Renal cortical epithelial cell (primary cell): Measurements from ENCODE around the gene CDK5RAP2. TPM values are rescaled to one million over a fixed set of nuclear protein-coding genes. Genes with fewer than 3 reads are reported as not detected.
A peak's percentile ranks its signal among the peaks of the same experiment; 100 is the strongest.

Experiments used
- DNase-seq: peaks from one replicate; pipeline ENCODE4 v3.0.0-alpha.2; 2011; ENCODE audit warnings: low read depth
- total RNA-seq: library from RNA; depleted of rRNA; stranded (reverse); fragments of >200 nt; gene quantifications from 2 replicates; pipeline ENCODE4 v1.2.3, GENCODE V29; 2014

Gene CDK5RAP2
- total RNA-seq, 1 donor from 2014 or later = 47.7 TPM

- peak; percentile 9 for DNase-seq
These were observed 141.0 kb downstream of the CDK5RAP2 start for GRCh38 chr9:120438836-120439546.

GRCh38 chr9:120438111-120438510 lies 141.9 kb downstream of the CDK5RAP2 start:
- peak; percentile 73 for DNase-seq

- DNase-seq = no peak
These were observed 142.9 kb downstream of the CDK5RAP2 start for GRCh38 chr9:120436983-120437475.

- DNase-seq = no peak
These were observed 143.5 kb downstream of the CDK5RAP2 start for GRCh38 chr9:120436446-120436845.

DNA sequence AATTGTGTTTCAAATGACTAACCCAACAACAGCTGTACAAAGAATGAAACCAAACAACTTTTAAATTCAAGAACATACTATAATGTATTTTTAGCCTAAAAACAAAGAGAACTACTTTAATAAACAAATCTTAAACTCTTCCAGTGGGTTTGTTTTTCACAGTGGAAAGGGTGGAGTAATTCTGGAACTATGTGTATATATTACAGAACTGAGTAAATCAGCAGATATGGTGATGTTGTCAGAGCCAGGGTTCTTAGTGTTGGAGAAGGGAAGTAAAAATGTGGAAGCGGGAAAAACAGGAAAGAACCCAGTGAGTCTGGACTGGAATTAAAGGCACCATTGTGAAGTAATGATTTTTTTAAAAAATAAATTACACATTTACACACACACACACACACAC lies 144.9 kb downstream of the CDK5RAP2 start:
- no peak for DNase-seq

DNA sequence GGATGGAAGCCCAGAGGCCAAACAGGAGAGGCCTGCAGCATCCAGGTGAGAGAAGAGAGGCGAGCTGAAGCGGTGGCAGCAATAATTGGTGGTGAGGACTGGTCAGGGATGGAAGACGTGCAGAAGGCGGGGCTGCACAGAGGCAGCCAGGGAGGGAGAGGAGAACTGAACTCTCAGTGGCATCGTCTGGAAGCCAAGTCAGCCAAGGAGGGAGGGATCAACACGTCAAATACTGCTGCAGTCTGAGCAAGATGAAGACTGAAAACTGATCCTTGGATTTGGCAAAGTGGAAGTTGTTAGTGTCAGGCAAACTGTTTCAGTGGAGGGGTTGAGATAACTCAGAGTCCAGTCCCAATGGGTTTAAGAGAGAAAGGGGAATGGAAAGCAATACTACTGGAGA lies 145.4 kb downstream of the CDK5RAP2 start:
- DNase-seq = no peak

- no peak for DNase-seq
These were observed 146.3 kb downstream of the CDK5RAP2 start for GRCh38 chr9:120433701-120434100.

DNA sequence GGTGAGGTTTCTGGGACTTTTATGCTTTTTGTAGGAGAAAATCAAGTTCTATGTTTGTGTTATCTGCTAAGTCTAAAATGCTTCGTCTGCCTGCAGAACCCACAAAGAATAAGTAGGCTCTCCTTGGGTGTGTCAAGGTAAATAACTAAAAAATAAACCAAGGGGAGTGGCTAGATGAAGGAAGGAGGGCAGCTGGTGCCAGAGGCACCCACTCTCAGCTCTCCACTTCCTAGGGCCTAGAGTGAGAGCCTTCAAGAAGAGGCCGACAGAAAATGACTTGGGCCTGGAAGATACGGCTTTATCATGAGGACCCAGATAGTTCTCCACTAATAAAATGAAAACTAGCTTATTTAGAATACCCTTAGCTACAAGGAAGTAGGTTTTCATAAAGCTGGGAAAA lies 147.4 kb downstream of the CDK5RAP2 start:
- DNase-seq = no peak

DNA sequence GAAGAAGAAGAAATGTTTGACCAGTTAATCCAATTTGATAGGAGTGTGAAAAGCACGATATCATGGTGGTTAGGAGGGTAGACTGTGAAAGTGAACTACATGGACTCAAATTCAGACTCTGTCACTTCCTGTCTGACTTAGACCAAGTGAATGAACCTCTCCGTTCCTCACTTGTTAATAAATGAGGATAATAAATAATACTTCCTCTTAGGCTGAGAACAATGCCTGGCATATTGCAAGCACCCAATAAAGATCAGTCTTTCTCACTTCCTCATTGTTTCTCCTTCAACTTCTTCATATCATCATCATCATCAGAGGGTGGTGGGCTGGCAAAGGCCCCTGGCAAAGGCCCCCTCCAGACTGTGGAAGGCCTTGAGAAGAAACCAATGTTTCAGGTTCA lies 148.7 kb downstream of the CDK5RAP2 start:
- no peak for DNase-seq

DNA sequence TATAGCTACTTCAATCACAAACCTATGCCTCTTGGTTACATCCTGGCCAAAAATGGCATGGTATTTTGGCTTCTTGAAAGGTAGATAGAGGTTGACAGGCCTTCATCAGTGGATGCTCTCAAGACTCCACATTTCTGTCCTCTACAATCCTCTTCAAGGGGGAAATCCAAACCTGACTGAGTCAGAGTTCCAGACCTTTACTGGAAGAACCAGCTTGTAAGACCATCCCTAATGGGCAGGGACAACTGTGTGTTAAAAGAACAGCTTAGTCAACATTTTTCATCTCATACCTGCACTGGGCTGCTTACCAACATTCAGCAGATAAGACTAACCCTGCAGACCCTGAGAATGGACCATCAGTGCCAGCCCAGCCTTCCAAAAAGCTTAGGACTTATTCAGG lies 155.7 kb downstream of the CDK5RAP2 start:
- peak; percentile 22 for DNase-seq

DNA sequence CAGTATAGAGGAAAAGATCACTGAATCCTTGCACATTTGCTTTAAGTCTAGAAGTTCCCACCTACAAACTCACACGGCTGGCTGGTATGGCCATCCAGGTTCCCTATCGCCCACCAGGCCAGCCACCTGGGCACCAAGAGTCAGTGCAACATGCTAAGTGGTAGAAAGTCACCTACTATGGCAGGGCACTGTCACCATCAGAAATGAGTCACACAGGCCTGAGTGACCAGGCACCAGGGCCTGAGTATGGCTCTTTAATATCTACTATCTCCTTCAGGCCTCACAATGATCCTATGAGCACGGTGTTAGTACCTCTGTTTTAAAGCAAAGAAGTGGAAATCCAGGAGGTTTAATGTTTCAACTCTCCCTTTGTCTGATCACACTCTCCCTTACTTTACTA lies 156.2 kb downstream of the CDK5RAP2 start:
- DNase-seq = no peak

GRCh38 chr9:120421977-120422376 lies 158.0 kb downstream of the CDK5RAP2 start:
- no peak for DNase-seq

- DNase-seq = no peak
These were observed 161.7 kb downstream of the CDK5RAP2 start for GRCh38 chr9:120418315-120418714.

DNA sequence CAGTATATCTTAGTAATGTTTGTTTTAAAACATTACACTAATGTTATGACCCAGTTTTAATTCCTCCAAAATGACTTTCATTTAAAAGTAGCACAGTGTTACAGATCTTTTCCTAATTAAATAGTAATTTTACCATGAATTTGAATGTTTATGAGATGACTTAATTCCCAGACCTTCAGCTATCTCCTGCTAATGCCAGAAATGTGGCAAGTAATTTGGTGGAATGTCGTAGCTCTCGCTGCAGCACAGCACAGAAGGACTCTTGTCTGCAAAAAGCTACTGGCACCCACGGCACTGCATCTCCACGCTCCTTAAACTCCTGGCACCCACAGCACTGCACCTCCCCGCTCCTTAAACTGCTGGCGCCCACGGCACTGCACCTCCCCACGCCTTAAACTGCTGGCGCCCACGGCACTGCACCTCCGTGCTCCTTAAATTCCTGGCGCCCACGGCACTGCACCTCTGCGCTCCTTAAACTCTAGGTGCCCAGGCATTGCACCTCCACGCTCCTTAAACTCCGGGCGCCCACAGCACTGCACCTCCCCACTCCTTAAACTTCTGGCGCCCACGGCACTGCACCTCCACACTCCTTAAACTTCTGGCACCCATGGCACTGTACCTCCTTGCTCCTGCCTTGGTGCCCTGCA lies 163.1 kb downstream of the CDK5RAP2 start:
- no peak for DNase-seq

DNA sequence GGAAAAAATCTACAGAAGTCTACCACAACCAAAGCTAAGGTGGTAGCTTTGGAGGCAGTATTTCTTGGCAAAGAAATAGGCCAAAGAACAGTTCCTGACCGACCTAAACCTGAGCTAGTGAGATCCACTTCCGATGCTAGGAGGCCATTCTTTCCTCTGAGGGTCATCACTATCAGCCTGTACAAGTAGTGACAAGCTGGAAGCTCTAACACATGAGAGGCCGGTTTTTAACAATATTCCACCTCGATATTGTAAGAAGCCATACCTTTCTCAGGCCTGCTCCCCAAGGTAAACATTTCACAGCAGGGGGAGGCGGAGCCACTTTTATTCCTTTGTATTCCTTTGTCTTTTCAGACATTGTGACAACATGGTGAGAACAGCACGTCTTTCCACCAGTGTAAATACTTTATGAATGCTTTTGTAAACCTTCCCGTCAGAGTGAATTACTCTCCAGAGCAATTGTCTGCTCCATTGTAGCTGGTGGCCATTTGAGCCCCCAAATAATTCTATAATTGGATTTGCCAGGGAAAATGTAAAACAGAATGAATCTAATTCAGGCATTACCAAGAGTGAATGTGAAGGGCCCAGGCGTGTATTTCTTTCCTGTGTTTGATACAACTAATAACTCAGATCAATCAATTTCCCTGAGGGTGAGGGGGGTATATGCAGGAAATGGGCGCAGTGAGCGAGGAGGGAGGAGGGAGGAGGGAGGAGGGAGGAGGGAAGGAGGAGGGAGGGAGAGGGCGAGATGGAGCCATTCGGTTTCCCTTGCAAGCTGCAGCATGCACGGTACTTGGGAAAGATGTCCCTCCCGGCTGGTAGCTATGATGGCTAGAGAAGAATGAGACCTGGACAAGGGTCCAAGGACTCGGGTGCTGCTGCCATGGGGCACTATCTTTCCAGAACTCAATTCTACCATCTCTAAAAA lies 166.6 kb downstream of the CDK5RAP2 start:
- no peak for DNase-seq

DNA sequence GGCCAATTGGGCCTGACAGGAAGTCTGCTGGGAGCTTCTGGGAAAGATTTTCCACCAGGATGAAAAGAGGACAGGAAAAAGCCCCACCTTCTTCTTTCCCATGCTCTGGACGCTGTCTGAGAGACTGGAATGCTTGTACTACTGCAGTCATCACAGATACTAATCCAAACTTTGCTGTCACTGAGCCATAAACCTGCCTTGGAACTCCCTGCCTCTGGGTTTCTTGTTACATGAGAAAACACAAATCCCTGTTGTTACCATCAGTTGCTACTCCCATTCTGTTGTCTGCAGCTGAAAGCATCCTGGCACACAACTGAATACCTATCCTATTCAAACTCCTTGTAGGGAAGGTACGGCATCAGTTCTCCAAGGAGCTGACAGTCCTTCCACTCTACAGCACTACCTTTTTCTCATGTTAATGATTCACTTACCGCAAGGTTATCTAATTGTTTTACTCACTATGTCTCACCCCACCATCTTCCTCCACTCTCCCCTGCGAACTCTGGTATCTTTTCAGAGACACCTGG lies 167.5 kb downstream of the CDK5RAP2 start:
- DNase-seq = no peak

- DNase-seq = no peak
These were observed 168.0 kb downstream of the CDK5RAP2 start for GRCh38 chr9:120411862-120412424.

DNA sequence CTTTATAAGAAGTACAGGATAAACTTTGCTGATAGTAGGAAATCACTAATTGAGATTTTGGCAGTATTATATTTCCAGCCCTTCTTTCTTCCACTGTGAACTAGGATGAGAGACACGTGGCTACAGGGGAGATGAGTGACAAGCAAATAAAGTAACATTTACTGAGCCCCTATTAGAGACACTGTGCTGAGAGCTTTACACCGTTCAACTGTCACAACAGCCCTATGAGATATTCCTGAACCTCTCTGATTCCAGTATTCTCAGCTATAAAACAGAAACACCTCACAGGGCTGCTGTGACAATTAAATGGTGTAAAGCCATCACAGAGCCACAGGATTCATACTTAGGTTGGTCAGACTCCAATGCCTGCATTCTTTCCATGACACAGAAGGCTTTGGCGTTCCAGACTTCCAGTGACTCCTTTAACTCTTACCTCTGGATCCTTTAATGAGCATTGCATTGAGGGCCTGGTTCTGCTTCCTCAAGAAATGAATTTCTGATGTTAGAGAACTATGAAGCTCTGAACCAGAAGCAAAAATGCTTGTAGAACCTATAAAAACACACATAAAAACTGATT lies 169.0 kb downstream of the CDK5RAP2 start:
- no peak for DNase-seq

DNA sequence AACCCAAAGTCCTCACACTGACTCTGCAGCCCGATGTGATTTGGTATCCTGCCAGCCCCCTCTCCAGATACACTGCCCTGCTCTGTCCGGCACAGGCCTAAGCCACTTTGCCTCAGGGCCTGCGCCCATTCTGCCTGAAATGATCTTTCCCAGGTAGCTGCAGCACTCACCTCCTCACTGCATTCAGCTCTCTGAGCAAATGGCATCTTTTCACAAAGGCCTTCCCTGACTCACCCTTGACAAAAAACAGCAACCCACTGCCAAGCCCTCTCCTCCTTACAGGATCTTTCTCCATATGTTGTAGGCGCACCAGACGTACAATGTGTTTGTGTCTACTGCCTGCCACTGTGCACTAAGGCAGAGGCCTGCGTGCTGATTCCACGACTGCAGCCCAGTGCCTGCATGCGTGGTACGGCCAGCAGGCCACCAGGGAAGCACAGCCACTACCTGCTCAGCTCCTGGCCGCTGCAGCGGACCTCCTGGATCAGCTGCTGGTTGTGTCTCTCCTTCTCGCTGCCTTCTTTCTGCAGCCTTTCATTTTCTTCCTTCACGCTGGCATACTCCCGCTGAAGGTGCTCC lies 171.2 kb downstream of the CDK5RAP2 start:
- DNase-seq = no peak

- DNase-seq = no peak
These were observed 174.1 kb downstream of the CDK5RAP2 start for GRCh38 chr9:120405860-120406259.

DNA sequence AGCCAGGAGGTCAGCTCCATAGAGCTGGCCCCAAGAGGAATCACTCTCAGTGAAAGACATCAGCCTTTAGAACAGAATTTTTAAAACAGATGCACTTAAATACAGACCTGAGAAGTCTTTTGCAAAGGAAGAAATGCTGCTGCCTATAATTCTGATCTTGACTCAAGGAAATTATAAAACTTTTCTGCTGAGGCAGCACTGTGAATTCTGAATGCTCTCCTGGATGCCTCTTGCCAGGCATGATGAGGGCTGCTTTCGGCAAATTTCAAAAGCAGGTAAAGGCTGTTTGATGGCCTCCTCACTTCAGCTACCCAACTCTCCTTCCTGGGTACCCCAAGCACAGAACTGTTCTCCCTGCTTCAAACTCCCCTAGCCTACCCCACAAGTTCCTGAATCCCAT lies 174.8 kb downstream of the CDK5RAP2 start:
- no peak for DNase-seq
